ENCODE measurements around the gene LPAR3. TPM values are rescaled to one million over a fixed set of nuclear protein-coding genes. Genes with fewer than 3 reads are reported as not detected.

LPAR3 gene
- total and polyA plus RNA-seq, 2 experiments from 2014 or later = 10.4 to 36.9 TPM

DNA sequence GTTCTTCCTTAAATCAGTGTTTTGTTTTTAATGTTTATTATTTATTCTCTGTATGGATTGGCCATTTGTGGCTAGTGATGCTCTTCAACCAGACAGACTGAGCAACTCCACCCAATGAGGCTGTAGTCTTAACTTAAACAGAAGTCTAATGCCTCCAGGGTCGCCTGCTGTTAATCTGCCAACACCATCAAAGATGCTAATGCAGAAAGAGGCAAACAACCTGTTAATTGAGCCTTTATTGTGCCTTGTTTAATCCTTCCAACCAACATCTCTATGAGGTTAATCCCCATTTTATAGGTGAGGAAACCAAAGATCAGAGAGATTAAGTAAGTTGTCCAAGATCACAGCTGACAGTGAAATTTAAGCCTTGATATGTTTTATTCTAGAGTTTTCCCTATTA is 123.4 kb downstream of the LPAR3 start:
- no peaks in the 10 kb centered on the region for H3K27me3 ChIP-seq (ENCODE audit: insufficient read depth)
- TF ChIP-seq ZNF331 (CRISPR knock-in tag; IDR thresholded peaks at IDR 0.05; ENCODE audit: low read depth) (no peak), JUNB (IDR thresholded peaks at IDR 0.05; ENCODE audit: unreplicated experiment) (no peak), EZH2phosphoT487 (IDR thresholded peaks at IDR 0.05; ENCODE audit: unreplicated experiment) (no peak), NANOG (IDR thresholded peaks at IDR 0.05; ENCODE audit: borderline replicate concordance) (no peak), POLR2AphosphoS5 (IDR thresholded peaks at IDR 0.05; ENCODE audit: low read depth) (no peak), CREB1 (CRISPR knock-in tag; IDR thresholded peaks at IDR 0.05; ENCODE audit: low read depth) (no peak), STAT1 (IDR thresholded peaks at IDR 0.05; ENCODE audit: unreplicated experiment) (no peak), EZH2 (IDR thresholded peaks at IDR 0.05; ENCODE audit: low read depth, unreplicated experiment) (no peak), ZNF114 (CRISPR knock-in tag; IDR thresholded peaks at IDR 0.05) (no peak), ZNF462 (CRISPR knock-in tag; IDR thresholded peaks at IDR 0.05) (no peak)
- TF ChIP-seq, protein P1, sequence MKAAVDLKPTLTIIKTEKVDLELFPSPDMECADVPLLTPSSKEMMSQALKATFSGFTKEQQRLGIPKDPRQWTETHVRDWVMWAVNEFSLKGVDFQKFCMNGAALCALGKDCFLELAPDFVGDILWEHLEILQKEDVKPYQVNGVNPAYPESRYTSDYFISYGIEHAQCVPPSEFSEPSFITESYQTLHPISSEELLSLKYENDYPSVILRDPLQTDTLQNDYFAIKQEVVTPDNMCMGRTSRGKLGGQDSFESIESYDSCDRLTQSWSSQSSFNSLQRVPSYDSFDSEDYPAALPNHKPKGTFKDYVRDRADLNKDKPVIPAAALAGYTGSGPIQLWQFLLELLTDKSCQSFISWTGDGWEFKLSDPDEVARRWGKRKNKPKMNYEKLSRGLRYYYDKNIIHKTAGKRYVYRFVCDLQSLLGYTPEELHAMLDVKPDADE (IDR thresholded peaks at IDR 0.05) = no peak
- TF ChIP-seq, protein P2, sequence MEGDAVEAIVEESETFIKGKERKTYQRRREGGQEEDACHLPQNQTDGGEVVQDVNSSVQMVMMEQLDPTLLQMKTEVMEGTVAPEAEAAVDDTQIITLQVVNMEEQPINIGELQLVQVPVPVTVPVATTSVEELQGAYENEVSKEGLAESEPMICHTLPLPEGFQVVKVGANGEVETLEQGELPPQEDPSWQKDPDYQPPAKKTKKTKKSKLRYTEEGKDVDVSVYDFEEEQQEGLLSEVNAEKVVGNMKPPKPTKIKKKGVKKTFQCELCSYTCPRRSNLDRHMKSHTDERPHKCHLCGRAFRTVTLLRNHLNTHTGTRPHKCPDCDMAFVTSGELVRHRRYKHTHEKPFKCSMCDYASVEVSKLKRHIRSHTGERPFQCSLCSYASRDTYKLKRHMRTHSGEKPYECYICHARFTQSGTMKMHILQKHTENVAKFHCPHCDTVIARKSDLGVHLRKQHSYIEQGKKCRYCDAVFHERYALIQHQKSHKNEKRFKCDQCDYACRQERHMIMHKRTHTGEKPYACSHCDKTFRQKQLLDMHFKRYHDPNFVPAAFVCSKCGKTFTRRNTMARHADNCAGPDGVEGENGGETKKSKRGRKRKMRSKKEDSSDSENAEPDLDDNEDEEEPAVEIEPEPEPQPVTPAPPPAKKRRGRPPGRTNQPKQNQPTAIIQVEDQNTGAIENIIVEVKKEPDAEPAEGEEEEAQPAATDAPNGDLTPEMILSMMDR (conservative IDR thresholded peaks at IDR 0.05; ENCODE audit: low read depth in 2 of 2) = no peak
- TF ChIP-seq, protein P3, sequence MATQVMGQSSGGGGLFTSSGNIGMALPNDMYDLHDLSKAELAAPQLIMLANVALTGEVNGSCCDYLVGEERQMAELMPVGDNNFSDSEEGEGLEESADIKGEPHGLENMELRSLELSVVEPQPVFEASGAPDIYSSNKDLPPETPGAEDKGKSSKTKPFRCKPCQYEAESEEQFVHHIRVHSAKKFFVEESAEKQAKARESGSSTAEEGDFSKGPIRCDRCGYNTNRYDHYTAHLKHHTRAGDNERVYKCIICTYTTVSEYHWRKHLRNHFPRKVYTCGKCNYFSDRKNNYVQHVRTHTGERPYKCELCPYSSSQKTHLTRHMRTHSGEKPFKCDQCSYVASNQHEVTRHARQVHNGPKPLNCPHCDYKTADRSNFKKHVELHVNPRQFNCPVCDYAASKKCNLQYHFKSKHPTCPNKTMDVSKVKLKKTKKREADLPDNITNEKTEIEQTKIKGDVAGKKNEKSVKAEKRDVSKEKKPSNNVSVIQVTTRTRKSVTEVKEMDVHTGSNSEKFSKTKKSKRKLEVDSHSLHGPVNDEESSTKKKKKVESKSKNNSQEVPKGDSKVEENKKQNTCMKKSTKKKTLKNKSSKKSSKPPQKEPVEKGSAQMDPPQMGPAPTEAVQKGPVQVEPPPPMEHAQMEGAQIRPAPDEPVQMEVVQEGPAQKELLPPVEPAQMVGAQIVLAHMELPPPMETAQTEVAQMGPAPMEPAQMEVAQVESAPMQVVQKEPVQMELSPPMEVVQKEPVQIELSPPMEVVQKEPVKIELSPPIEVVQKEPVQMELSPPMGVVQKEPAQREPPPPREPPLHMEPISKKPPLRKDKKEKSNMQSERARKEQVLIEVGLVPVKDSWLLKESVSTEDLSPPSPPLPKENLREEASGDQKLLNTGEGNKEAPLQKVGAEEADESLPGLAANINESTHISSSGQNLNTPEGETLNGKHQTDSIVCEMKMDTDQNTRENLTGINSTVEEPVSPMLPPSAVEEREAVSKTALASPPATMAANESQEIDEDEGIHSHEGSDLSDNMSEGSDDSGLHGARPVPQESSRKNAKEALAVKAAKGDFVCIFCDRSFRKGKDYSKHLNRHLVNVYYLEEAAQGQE (IDR thresholded peaks at IDR 0.05; ENCODE audit: unreplicated experiment) = no peak
- no peak overlapping the region for H3K27ac ChIP-seq (ENCODE audit: low read depth)
- H3K4me1 Mint-ChIP-seq = peaks cover 7% of the 10 kb centered on the region; the same call in 2 of the 3 replicates
- H3K27me3 Mint-ChIP-seq (ENCODE audit: insufficient read depth, low read depth, poor library complexity) = peaks cover 9% of the 10 kb centered on the region
- H3K27ac Mint-ChIP-seq = no peak overlapping the region
- no peak overlapping the region for H3K4me3 ChIP-seq
- H4K20me1 ChIP-seq (replicated peaks; ENCODE audit: insufficient read depth) = no peaks in the 10 kb centered on the region
- H3K4me1 ChIP-seq (ENCODE audit: insufficient read depth) = no peaks in the 10 kb centered on the region; the same call in 1 of the 2 replicates
- H3K9me3 Mint-ChIP-seq = peaks cover 3% of the 10 kb centered on the region
- H3K4me3 Mint-ChIP-seq = no peak overlapping the region
- ATAC-seq (no peak), DNase-seq (ENCODE audit: low spot score) (no peak)
- H3F3A ChIP-seq (replicated peaks; ENCODE audit: low read depth) = no peaks in the 10 kb centered on the region
- no peak overlapping the region for H3K4me2 ChIP-seq
- no peaks in the 10 kb centered on the region for H3K79me2 ChIP-seq (replicated peaks; ENCODE audit: insufficient read depth)
- H3K36me3 Mint-ChIP-seq (ENCODE audit: low read depth) = no peaks in the 10 kb centered on the region
- no peak overlapping the region; the same call in 1 of the 2 replicates for H2AFZ ChIP-seq
- 0 out of 2 replicates have a peak, but pooled peaks cover 10% of the 10 kb centered on the region for H3K9me2 ChIP-seq (ENCODE audit: insufficient read depth)
- no peaks in the 10 kb centered on the region for H3K36me3 ChIP-seq (ENCODE audit: insufficient read depth)

Data from GM23338 (cell line).